ENCODE measurements around the gene ZFP90.
"Not testable (repeated sequence)": the region's sequence is repeated elsewhere in the genome, so short reads cannot be mapped to it uniquely, and the experiment has no call there.

The ZFP90 gene

DNA sequence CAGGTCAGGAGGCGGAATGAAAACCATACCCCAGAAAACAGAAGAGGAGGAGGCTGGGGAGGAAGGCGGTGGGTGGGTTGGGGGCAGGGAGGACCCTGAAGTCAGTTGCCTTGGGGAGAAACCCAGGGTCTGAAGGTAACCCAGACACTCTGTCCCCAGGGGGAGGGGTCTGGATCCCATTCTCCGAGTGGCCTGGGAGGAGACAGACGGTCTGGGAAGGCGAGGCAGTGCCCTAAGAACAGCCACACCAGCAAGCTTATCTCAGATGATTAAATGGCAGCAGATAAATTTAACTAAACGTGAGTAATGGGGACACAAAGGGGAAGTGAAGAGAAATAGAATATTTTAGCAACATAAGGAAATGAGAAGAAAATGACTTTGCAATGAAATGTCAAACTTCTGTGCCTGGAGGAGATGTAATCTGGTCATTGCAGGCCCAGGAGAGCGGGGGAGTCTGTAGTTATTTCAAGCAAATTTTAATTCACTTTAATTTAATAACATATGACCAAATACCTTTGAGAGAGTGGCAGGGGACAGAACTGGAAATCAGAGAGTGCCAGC is 21.4 kb upstream of the ZFP90 start:
- no peak for DNase-seq (ENCODE audit: low spot score)

DNA sequence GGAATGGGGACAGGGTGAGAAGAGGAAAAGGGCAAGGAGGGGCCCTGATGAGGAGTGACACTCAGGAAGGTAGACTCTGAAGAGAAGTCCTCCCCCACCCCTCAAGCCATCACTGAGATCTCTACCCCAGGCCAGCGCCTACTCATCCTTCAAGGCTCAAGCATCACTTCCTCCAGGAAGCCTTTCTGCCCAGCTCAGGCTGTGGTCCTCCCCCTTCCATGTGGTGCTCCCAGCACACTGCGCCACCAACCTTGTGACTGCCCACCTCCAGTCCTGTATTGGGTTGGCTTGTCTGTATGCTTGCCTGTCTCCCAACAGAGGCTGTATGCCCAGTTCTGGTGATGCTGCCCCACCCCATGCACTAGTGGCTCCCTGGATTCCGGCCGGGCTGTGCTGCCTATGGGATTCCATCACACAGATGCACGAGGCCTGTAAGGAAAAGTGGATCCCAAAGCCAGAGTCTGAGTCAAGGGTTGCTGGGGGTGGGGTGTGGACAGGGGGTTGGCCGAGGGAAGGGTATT is 19.8 kb upstream of the ZFP90 start:
- DNase-seq (ENCODE audit: low spot score): no peak

DNA sequence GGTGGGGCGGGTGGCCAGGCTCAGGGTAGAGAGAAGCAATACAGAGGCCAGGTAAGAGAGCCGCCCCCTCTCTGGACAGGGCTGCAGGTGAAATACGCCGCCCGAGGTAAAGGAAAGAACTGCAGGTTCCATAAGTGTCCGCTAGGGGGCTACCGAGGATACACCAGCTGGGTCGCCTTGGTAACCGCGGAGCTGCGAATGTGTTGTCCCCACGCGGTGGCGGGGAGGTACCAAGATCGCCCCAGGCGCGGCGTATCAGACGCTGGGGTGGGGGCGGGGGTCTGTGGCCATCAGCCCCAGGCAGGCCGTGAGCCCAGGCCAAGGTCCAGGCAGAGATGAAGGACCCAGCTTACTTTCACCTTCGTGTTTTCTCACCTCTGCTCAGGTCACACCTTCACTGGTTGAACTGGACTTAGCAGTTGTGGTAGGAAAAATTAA is 18.4 kb upstream of the ZFP90 start:
- peak; percentile 93 for DNase-seq (ENCODE audit: low spot score)

DNA sequence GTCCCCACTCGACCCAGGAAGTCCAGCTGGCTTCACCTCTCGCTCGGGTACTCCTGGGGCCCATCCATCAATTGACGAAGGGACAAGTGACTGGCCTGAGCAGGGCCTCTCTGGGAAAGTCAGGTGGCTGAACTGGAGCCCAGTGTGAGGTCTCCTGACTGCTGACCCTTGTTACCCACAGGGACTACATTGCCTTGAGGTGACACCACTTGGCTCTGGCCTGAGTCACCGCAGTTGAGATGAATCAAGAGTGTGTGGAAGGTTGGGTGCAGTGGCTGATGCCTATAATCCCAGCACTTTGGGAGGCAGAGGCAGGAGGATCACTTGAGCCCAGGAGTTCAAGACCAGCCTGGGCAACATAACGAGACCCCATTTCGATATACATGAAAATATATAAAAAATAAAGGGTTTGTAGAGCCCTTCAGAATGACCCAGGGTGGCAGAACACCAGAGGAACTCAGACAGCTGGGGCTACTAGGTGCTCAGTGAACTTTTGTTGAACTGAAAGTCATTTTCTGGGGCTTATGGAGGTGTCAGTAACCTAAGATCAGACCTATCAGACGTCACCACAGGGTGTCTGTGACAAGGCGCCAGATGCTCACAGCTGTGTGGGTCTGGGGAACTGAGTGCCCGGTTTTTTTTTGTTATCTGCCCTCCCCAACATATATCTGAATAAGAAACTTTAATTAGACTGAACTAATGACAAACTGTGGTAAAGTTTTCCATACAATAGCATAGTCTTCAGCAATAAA is 14.8 kb upstream of the ZFP90 start:
- DNase-seq (ENCODE audit: low spot score): no peak

DNA sequence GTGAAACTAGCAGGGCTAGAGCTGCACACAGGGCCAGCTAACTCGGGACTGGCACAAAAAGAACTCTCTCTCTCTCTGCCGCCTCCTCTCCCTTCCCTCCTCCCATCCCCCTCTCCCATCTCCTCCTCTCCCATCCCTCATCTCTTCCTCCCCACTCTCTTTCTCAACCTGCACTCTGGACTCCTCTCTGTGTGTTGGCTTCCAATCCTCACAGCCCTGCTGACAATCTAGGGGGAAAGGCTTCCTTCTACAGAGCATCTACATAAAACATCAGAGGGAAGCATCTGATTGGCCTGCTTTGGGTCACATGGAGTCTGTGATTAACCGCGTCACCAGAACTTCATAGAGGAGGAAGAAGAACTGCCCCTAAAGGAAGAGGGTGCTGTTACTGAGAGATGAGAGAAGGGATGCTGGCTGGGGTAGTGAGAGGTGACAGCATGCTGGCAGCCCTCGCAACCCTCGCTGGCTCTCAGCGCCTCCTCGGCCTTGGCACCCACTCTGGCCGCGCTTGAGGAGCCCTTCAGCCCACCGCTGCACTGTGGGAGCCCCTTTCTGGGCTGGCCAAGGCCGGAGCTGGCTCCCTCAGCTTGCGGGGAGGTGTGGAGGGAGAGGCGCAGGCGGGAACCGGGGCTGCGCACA is 12.8 kb upstream of the ZFP90 start:
- DNase-seq (ENCODE audit: low spot score): no peak

DNA sequence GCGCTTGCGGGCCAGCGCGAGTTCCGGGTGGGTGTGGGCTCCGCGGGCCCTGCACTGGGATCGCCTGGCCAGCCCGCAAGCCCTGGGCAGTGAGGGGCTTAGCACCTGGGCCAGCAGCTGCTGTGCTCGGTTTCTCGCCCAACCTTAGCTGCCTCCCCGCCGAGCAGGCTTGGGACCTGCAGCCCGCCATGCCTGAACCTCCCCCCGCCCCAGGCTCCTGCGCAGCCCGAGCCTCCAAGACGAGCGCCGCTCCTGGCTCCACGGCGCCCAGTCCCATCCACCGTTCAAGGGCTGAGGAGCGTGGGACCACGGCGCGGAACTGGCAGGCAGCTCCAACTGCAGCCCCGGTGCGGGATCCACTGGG is 12.3 kb upstream of the ZFP90 start:
- no peak for DNase-seq (ENCODE audit: low spot score)

DNA sequence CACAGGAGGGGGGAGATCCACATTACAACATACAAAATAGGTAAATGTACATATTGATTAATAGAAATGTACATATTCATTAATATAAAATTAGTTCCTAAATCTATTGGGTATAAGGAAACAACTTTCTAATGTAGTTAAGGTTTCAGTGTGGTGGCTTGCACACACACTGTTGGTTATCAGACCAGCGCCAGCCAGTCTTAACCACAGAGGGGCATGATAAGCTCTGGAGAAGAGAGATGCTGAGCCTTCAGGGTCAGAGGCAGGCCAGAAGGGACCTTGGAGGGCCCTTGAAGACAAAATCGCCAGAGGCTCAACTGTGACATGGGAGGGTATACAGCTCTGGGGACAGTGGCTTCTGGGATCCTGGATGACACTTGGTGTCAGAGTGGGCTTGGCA is 10.9 kb upstream of the ZFP90 start:
- DNase-seq (ENCODE audit: low spot score): no peak

DNA sequence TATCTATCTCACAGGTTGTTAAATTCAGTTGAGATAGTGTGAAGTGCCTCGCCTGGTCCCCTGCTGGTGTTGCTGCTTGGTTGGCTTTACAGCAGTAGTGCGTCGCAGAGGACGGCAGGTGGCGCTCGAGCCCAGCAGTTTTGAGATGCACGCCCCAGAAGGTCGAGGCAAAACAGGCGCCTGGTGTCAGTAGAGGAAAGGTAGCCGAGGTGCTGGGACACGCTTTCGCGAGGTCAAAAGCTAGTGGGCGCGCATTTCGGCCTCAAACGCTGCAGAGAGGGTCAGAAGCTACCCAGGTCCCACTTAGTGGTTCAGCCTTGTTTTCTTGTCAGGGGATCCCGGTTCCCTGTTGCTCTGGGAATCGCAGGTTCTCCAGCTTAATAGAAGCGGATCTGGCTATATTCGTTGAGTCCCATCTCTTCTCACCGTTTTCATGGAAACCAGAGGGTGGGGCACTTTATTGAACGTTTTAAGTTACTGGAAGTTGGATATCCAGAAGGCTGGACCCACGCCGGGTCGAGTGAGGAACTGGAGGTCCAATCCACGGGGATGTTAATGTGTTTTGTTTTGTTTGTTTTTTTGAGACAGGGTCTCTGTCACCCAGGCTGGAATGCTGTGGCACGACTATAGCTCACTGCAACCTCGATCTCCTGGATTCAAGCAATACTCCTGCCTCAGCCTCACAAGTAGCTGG is 10.3 kb upstream of the ZFP90 start:
- DNase-seq (ENCODE audit: low spot score): peak; percentile 93

DNA sequence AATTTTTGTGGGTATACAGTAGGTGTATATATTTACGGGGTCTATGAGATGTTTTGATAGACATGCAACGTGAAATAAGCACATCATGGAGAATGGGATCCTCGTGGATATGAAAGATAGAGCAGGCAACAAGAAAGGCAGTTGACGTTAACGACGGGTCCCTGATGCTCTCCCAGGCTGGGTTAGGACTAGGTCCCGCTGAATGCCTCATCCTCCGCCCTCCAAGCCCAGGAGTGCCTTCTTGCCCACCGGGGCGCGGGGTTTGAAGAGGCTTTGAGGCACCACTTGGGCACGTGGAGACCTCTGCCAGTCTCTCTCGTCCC is 9.5 kb upstream of the ZFP90 start:
- DNase-seq (ENCODE audit: low spot score): no peak

DNA sequence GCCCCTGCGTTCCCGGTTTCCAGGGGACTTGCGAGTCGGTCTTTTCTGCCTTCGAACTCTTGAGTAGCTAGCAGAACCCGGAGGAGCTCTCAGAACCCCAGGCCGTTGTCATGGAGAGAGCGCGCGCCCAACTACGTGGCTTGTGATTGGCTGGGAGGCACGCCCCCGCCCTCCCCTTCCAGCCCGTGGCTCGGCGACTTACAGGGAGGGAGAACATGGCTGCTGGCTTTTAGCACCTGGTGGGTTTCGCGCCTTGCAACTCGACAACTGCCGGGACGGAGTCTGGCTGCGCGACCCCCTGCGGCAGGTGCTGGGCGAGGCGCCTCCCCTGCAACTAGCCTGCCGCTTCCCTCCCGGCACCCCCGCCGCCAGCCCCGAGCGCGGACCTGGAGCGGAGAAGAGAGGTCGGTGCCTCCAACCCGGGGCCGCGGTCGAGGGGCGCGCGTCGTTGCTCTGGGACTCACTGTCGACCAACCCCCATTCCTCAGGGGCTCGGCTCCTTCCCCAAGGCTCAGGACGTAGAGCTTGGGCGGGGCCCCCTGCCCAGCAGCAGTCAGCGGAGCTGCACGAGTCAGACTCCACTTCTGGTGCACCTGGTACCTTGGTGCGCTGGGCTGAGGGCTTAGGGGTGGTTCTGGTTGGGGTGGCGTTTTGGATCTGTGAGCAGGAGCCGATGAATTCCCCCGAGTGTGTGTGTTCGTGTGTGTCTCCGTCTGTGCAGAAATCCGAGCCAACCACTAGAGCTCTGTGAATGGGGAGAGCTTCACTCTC is 9.0 kb upstream of the ZFP90 start:
- DNase-seq (ENCODE audit: low spot score): peak; percentile 91

DNA sequence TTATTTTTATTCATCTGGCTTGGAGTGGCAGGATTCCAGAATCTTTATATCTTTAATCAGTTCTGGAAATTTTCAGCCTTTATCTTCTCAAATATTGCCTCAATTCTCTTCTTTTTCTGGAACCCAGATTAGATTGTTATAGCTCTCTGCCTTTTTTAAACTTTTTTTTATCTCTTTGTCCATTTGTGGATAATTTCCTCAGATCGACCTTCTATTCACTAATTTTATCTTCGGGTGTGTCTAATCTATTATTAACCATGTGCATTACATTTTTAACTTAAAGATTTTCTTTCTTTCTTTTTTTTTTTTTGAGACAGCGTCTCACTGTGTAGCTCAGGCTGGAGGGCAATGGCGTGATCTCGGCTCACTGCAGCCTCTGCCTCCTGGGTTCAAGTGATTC is 5.2 kb upstream of the ZFP90 start:
- no peak for DNase-seq (ENCODE audit: low spot score)

DNA sequence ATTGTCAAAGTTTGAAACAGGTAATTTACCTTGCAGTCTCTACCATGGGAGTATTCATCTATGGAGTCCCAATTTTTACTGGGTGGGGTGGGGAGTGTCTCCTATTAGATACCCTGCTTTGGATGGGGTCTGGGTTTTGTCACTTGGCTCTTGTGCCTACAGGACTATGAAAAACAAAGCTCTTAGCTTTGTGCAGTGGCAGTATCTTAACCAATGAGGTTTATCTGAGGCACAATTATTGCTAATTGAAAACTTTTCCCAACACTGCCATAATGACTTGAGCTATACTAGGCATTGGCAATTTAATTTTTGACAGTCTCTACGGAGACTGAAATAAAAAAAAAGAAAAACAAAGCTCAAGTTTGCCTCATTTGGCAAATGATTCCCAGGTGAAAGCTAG is 3.8 kb upstream of the ZFP90 start:
- DNase-seq (ENCODE audit: low spot score): no peak

DNA sequence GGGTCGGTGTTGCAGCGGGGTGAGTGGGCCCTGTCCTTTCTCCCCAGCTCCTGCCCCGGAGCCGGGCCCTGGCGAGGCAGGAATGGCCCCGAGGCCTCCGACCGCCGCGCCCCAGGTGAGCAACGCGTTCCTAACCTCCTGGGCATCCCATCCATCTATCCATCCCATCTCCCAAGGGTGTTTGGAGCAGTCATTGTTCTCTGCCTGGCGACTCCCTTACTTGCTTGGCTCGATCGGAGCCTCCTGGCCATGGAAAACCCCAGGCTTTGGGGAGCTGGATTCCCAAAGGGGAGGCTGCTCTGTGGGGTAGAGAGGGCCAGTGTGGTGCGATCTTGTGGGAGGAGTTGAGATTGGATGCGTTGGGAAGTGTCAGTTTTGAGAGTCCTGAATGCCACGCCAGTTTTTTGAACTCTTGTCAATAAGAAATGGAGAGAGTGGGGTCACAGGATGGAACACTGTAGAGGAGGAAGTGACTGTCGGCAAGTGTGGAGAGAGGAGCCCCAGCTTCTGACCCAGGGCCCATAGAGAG is 684 bp downstream of the ZFP90 start:
- peak; percentile 29 for DNase-seq (ENCODE audit: low spot score)

DNA sequence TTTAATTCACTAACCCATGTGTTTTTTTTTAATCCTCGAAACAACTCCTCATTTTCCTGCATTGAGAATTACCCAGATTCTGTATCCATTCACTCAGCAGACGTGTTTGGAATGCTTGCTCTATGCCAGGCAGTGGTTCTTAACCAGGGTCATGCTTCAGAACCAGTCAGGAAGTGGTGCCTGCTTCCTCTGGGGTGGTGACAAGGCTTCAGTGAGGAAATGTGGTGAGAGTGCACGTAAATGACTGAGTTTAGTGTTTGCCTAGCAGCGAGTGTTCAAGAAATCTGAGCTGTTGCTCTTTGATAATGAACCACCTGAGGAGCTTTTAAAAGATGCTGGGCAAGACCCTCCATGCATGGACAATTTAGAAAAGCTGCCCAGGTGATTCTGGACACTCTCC is 9.9 kb downstream of the ZFP90 start:
- DNase-seq (ENCODE audit: low spot score): peak; percentile 17

DNA sequence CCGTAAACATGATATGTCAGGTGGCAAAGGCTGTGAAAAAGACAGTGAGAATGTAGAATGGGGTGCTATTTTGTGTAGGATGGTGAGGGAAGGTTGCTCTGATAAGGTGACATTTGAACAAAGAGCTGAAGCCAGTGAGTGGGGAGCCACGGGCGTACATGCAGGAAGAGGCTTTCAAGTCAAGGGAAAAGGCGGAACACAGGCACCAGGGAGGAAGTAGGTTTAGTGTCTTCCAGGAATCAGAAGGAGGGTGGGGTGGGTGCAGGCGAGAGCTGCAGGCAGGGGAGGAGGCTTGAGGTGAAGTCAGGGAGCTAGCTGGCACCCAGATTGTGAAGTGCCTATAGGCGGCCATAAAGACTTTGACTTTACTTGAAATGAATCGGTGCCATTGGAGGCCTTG is 14.1 kb downstream of the ZFP90 start:
- no peak for DNase-seq (ENCODE audit: low spot score)

DNA sequence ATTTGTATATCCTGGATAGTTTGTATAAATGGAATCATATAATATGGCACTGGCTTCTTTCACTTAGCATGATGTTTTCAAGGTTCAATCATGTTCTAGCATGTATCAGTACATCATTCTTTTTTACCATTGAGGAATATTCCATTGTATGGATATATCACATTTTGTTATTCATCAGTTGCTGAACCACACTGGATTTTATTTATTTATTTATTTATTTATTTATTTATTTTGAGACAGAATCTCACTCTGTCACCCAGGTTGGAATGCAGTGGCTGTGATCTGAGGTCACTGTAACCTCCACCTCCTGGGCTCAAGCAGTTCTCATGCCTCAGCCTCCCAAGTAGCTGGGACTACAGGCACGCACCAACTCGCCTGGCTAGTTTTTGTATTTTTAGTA is 21.2 kb downstream of the ZFP90 start:
- DNase-seq (ENCODE audit: low spot score): not testable (repeated sequence)

DNA sequence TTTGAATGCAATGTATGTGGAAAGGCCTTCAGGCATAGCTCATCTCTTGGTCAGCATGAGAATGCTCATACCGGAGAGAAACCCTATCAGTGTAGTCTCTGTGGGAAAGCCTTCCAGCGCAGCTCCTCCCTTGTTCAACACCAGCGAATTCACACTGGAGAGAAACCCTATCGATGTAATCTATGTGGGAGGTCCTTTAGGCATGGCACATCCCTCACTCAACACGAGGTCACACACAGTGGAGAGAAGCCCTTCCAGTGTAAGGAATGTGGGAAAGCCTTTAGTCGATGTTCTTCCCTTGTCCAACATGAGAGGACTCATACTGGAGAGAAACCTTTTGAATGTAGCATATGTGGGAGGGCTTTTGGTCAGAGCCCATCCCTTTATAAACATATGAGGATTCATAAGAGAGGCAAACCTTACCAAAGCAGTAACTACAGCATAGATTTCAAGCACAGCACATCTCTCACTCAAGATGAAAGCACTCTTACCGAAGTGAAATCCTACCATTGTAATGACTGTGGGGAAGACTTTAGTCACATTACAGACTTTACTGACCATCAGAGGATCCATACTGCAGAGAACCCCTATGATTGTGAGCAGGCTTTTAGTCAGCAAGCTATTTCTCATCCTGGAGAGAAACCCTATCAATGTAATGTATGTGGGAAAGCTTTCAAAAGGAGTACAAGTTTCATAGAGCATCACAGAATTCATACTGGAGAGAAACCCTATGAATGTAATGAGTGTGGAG is 24.7 kb downstream of the ZFP90 start:
- no peak for DNase-seq (ENCODE audit: low spot score)

DNA sequence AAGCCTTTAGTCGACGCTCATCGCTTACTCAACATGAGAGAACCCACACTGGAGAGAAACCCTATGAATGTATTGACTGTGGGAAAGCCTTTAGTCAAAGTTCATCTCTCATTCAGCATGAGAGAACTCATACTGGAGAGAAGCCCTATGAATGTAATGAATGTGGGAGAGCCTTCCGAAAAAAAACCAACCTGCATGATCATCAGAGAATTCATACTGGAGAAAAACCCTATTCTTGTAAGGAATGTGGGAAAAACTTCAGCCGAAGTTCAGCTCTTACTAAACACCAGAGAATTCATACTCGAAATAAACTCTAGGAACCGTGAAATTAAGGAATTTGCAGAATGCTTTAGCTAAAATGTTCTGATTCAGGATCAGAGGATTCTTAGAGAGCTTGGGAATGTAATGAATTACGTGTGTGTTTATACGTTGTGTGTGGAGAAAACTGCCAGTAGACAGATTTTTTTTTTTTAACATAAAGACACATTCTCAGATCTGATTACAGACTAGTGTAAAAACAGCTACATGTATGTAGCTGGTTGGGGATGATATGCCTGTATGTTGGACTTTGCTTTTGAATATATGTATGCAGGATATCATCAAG is 25.4 kb downstream of the ZFP90 start:
- DNase-seq (ENCODE audit: low spot score): no peak

DNA sequence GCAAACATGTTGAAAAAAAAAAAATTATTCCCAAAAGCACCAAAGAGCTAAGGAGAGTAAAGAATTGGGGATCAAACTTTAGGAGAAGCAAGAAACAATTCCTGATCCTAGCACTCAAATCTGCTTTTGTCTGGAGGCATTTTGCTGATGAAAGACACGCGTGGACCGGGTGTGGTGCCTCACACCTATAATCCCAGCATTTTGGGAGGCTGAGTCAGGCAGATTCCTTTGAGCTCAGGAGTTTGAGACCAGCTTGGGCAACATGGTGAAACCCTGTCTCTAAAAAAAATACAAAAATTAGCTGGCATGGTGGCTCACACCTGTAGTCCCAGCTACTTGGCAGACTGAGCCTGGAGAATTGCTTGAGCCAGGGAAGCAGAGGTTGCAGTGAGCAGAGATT is 35.4 kb downstream of the ZFP90 start:
- no peak for DNase-seq (ENCODE audit: low spot score)

DNA sequence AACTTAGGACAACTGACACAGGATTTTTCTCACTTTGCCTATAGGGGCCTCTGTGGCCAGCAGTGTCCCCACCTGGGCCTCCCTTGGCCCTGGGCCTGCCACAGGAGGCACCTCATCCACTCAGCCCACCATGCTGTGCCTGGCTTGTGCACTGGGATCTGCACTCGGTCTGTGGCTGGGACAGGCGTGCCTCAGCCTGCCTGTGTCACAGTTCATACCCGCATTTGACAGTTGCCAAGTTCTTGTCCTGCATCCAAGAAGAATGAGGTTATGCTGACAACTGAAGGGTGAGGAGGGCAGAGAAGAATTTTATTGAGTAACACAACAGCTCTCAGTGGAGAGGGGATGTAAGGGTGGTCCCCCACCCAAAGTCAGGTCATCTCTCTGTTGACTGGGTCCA is 36.0 kb downstream of the ZFP90 start:
- DNase-seq (ENCODE audit: low spot score): no peak

DNA sequence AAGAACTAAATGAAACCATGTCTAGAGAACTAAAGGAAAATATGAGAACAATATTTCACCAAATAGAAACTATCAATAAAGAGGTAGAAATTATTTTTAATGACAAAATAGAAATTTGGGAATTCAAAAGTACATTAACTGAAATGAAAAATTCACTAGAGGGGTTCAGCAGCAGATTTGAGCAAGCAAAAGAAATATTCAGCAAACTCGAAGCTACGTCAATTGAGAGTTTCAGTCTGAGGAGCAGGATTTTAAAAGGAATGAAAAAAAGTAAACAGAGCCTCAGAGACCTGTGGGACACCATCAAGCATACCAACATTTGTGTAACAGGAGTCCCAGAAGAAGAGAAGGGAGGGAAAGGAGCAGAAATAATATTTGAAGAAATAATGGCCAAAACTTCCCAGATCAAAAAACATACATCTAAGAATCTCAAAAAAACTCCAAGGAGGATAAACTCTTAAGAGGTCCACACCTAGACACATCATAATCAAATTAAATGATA is 38.3 kb downstream of the ZFP90 start:
- no peak for DNase-seq (ENCODE audit: low spot score)

Measured in CD4-positive, alpha-beta T cell treated with Interleukin-15 for 4 hours (primary cell).